CD4-positive, CD25-positive, alpha-beta regulatory T cell (primary cell): ENCODE results near the gene MYH13. TPM values are rescaled to one million over a fixed set of nuclear protein-coding genes. Genes with fewer than 3 reads are reported as not detected.

Experiments
- ATAC-seq, 2 donors: fragments of 150-1000 bp; cut with Tn5 transposase; one replicate each; pipeline ENCODE4 v1.10.0; 2021; ENCODE audit warnings: low read depth in 2 of 2, moderate number of reproducible peaks in 2 of 2, moderate library complexity in 1 of 2
- DNase-seq, 3 donors: peaks; one replicate each; pipeline versions ENCODE4 v3.0.0 to v3.0.0-alpha.2; 2012 to 2022; ENCODE audit warnings: mixed read lengths in 1 of 3
- H3K27ac ChIP-seq: one replicate; pipeline ENCODE4 v1.7.0; 2013; ENCODE audit warnings: mild to moderate bottlenecking, low read length; ENCODE audit not compliant: insufficient read depth, poor library complexity, severe bottlenecking
- H3K27me3 ChIP-seq: one replicate; pipeline ENCODE4 v1.7.0; 2013; ENCODE audit warnings: low read length; ENCODE audit not compliant: control insufficient read depth, insufficient read depth
- H3K36me3 ChIP-seq: one replicate; pipeline ENCODE4 v1.7.0; 2013; ENCODE audit warnings: mild to moderate bottlenecking, low read length, moderate library complexity; ENCODE audit not compliant: control insufficient read depth, insufficient read depth
- H3K4me1 ChIP-seq: 2 replicates; pipeline ENCODE4 v1.7.0; 2013; ENCODE audit warnings: mild to moderate bottlenecking, low read length; ENCODE audit not compliant: insufficient read depth, control insufficient read depth, poor library complexity, severe bottlenecking
- H3K4me3 ChIP-seq: one replicate; pipeline ENCODE4 v1.7.0; 2013; ENCODE audit warnings: low read depth, mild to moderate bottlenecking, low read length, moderate library complexity
- H3K9me3 ChIP-seq, 2 experiments: 1 replicate in 1 of 2; 2 replicates in 1 of 2; pipeline ENCODE4 v1.7.0; 2013; ENCODE audit warnings: low read length in 2 of 2, mild to moderate bottlenecking in 1 of 2, moderate library complexity in 1 of 2; ENCODE audit not compliant: control insufficient read depth in 2 of 2
- H3K27ac Mint-ChIP-seq, 3 donors: one replicate each; pipeline ENCODE4 v1.8.0; 2020 to 2022; ENCODE audit warnings: mild to moderate bottlenecking in 3 of 3, mixed read lengths in 3 of 3, moderate library complexity in 2 of 3
- H3K27me3 Mint-ChIP-seq: one replicate; pipeline ENCODE4 v1.8.0; 2022; ENCODE audit warnings: mild to moderate bottlenecking, mixed read lengths
- H3K36me3 Mint-ChIP-seq: one replicate; pipeline ENCODE4 v1.8.0; 2020; ENCODE audit warnings: mixed read lengths
- H3K4me1 Mint-ChIP-seq, 4 donors: one replicate each; pipeline ENCODE4 v1.8.0; 2020 to 2022; ENCODE audit warnings: mixed read lengths in 4 of 4, mild to moderate bottlenecking in 1 of 4
- H3K4me3 Mint-ChIP-seq, 4 donors: one replicate each; pipeline ENCODE4 v1.8.0; 2020 to 2022; ENCODE audit warnings: mild to moderate bottlenecking in 4 of 4, mixed read lengths in 4 of 4, moderate library complexity in 3 of 4
- H3K9me3 Mint-ChIP-seq, 7 donors: one replicate each; pipeline ENCODE4 v1.8.0; 2020 to 2022; ENCODE audit warnings: mixed read lengths in 7 of 7, mild to moderate bottlenecking in 3 of 7, moderate library complexity in 2 of 7
- polyA plus RNA-seq, 4 donors: library from polyadenylated mRNA; unstranded; fragments of 300-500 nt; fragmentation: Illumina TruSeq; gene quantifications; one replicate each; pipeline ENCODE4 v1.2.3, GENCODE V29; 2021
- total RNA-seq: library from RNA; stranded (reverse); gene quantifications from one replicate; pipeline ENCODE4 v1.2.3, GENCODE V29; 2022

The MYH13 gene
- total and polyA plus RNA-seq, 5 donors from 2014 or later = not detected

GRCh38 chr17:10396524-10397163 lies 23.8 kb upstream of the MYH13 start:
- Mint-ChIP-seq H3K4me1 (no peaks in the 10 kb centered on the region), H3K27ac (no peak overlapping the region), H3K27me3 (no peaks in the 10 kb centered on the region), H3K9me3 (no peaks in the 10 kb centered on the region), H3K4me3 (no peak overlapping the region), H3K36me3 (no peaks in the 10 kb centered on the region)
- Histone ChIP-seq H3K36me3 (no peaks in the 10 kb centered on the region), H3K4me3 (no peak overlapping the region), H3K4me1 (no peaks in the 10 kb centered on the region), H3K9me3 (no peaks in the 10 kb centered on the region), H3K27ac (no peak overlapping the region), H3K27me3 (no peaks in the 10 kb centered on the region)
- no peak for DNase-seq
- no peak for ATAC-seq

- ATAC-seq (no peak), DNase-seq (no peak)
- Histone ChIP-seq H3K36me3 (no peaks in the 10 kb centered on the region), H3K27me3 (no peaks in the 10 kb centered on the region), H3K9me3 (no peaks in the 10 kb centered on the region), H3K27ac (no peak overlapping the region), H3K4me1 (no peaks in the 10 kb centered on the region), H3K4me3 (no peak overlapping the region)
- Mint-ChIP-seq H3K4me3 (no peak overlapping the region), H3K27me3 (no peaks in the 10 kb centered on the region), H3K36me3 (no peaks in the 10 kb centered on the region), H3K27ac (no peak overlapping the region), H3K9me3 (peaks cover 0 to 2% (median 0%) of the 10 kb centered on the region in 7 donors), H3K4me1 (no peaks in the 10 kb centered on the region)
Measured at GRCh38 chr17:10394201-10394887, 21.5 kb upstream of the MYH13 start.

GRCh38 chr17:10392880-10393279 lies 20.1 kb upstream of the MYH13 start:
- no peaks in the 10 kb centered on the region for H3K4me1 ChIP-seq
- Mint-ChIP-seq H3K4me1 (no peaks in the 10 kb centered on the region), H3K36me3 (no peaks in the 10 kb centered on the region), H3K27me3 (no peaks in the 10 kb centered on the region), H3K27ac (no peak overlapping the region), H3K9me3 (peaks cover 0 to 4% (median 0%) of the 10 kb centered on the region in 7 donors), H3K4me3 (no peak overlapping the region)
- H3K9me3 ChIP-seq = no peaks in the 10 kb centered on the region
- ATAC-seq (no peak), DNase-seq (no peak)
- H3K27ac ChIP-seq = no peak overlapping the region
- no peak overlapping the region for H3K4me3 ChIP-seq
- no peaks in the 10 kb centered on the region for H3K27me3 ChIP-seq
- H3K36me3 ChIP-seq = no peaks in the 10 kb centered on the region

- H3K9me3 ChIP-seq = no peaks in the 10 kb centered on the region
- DNase-seq = no peak
- no peak overlapping the region for H3K27ac Mint-ChIP-seq
Measured at GRCh38 chr17:10385871-10386270, 13.1 kb upstream of the MYH13 start.

GRCh38 chr17:10384175-10384574 lies 11.4 kb upstream of the MYH13 start:
- ATAC-seq (no peak), DNase-seq (no peak)
- Mint-ChIP-seq H3K27ac (no peak overlapping the region), H3K36me3 (no peaks in the 10 kb centered on the region), H3K4me3 (no peak overlapping the region), H3K27me3 (no peaks in the 10 kb centered on the region), H3K9me3 (peaks cover 0 to 4% (median 0%) of the 10 kb centered on the region in 7 donors), H3K4me1 (no peaks in the 10 kb centered on the region)
- Histone ChIP-seq H3K36me3 (no peaks in the 10 kb centered on the region), H3K4me1 (no peaks in the 10 kb centered on the region), H3K9me3 (no peaks in the 10 kb centered on the region), H3K27me3 (no peaks in the 10 kb centered on the region), H3K27ac (no peak overlapping the region), H3K4me3 (no peak overlapping the region)

More at GRCh38 chr17:10385871-10386270, 13.1 kb upstream of the MYH13 start:
- Mint-ChIP-seq H3K36me3 (no peaks in the 10 kb centered on the region), H3K4me3 (no peak overlapping the region), H3K9me3 (peaks cover 0 to 4% (median 0%) of the 10 kb centered on the region in 7 donors), H3K4me1 (no peaks in the 10 kb centered on the region), H3K27me3 (no peaks in the 10 kb centered on the region)
- Histone ChIP-seq H3K36me3 (no peaks in the 10 kb centered on the region), H3K4me3 (no peak overlapping the region), H3K4me1 (no peaks in the 10 kb centered on the region), H3K27ac (no peak overlapping the region), H3K27me3 (no peaks in the 10 kb centered on the region)
- no peak for ATAC-seq

GRCh38 chr17:10380631-10381408 lies 8.0 kb upstream of the MYH13 start:
- no peaks in the 10 kb centered on the region for H3K27me3 ChIP-seq
- no peaks in the 10 kb centered on the region for H3K27me3 Mint-ChIP-seq
- DNase-seq (no peak), ATAC-seq (no peak)
- H3K4me3 ChIP-seq = no peak overlapping the region
- H3K36me3 ChIP-seq = no peaks in the 10 kb centered on the region
- no peak overlapping the region for H3K4me3 Mint-ChIP-seq
- H3K4me1 Mint-ChIP-seq = no peaks in the 10 kb centered on the region
- H3K4me1 ChIP-seq = no peaks in the 10 kb centered on the region
- no peaks in the 10 kb centered on the region for H3K36me3 Mint-ChIP-seq
- H3K27ac ChIP-seq = no peak overlapping the region
- H3K27ac Mint-ChIP-seq = no peak overlapping the region
- H3K9me3 ChIP-seq = no peaks in the 10 kb centered on the region
- H3K9me3 Mint-ChIP-seq = no peaks in the 10 kb centered on the region

GRCh38 chr17:10370016-10370608 lies 2.7 kb downstream of the MYH13 start:
- Histone ChIP-seq H3K4me3 (no peak overlapping the region), H3K27ac (no peak overlapping the region), H3K4me1 (no peaks in the 10 kb centered on the region), H3K36me3 (no peaks in the 10 kb centered on the region), H3K27me3 (peaks cover 2% of the 10 kb centered on the region), H3K9me3 (no peaks in the 10 kb centered on the region)
- H3K9me3 Mint-ChIP-seq = peaks cover 0 to 4% (median 0%) of the 10 kb centered on the region in 7 donors
- H3K36me3 Mint-ChIP-seq = peaks cover 3% of the 10 kb centered on the region
- no peak overlapping the region for H3K27ac Mint-ChIP-seq
- no peak overlapping the region for H3K4me3 Mint-ChIP-seq
- peaks cover 5% of the 10 kb centered on the region for H3K27me3 Mint-ChIP-seq
- ATAC-seq (no peak), DNase-seq (no peak)
- H3K4me1 Mint-ChIP-seq = no peaks in the 10 kb centered on the region
